NCI-H128 (cell line): ENCODE data around the gene CABP1.
"Not testable (repeated sequence)": the region's sequence is repeated elsewhere in the genome, so short reads cannot be mapped to it uniquely, and the experiment has no call there.

Source experiments
- DNase-seq: peaks from one replicate; lab custom pipeline; 2025; ENCODE audit not compliant: unreplicated experiment; lab: John Stamatoyannopoulos, UW

CABP1 gene

DNA sequence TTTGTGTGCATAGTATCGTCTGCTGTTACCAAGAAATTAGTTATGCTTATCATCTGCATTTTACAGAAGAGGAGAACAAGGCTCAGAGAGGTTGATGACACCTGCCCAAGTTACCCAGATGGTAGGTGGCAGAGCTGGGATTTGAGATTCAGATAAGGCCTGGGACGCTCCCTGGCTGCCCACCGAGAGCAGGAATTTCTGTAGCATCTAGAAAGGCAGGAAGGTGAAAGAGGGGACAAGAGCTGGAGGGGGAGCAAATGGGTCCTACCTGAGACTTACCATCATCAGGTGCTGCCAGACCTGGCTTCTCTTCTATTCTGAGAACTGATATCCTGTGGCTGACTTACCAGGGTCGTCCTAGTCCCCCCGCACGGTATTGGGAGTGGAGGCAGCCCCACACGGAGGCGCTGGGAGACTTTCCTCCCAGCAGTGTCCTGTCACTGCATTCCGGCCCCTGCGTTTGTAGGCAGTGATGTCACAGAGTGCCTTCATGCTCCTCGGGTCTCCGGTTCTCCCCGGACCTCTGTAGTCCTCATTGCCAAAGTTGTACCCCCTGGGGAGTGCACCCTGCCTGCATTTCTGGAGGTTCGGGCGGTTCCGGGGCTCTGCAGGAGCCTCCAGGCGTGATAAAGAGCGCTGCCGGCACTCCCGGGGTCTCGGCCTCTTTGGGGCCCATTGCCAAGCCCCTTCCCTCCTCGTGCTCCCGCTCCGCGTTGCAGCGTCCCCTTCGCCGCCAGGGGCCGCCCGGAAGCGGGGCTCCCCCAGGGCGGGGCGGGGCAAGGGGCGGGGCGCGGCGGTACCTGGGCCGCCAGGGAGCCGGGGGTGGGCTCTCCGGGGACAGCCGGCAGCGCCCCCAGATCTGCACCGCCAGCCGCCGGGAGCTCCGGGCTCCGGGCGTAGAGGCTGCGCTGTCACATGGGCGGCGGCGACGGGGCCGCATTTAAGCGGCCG lies at the start of gene CABP1:
Gene CABP1 (plus strand): TSS at position 856 of the 951 bp plus-strand sequence. CDS start 60 bp downstream, at position 916.
- peak; percentile 23 for DNase-seq

DNA sequence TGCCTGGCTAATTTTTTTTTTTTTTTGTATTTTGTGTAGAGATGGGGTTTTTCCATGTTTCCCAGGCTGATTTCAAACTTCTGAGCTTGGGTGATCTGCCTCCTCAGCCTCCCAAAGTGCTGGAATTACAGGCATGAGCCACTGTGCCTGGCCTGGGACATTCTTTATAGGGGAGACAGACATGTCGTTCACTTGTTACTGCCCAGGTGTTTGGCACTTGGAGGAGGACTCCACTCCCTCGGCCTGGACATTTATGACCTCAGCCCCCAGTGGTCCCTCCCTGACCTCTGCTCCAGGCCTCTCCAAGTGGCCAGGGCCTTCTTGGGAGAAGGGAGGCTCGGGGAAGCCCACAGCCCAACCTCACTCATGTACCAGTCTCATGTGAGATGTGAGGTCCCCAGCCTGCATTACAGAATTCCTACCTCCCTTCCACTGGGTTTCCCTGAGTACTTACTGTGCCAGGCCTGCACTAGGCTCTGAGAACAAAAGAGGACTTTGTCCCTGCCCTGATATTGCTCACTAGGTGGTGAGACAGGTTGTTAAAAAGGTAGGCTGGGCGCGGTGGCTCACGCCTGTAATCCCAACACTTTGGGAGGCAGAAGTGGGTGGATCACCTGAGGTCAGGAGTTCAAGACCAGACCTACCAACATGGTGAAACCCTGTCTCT lies 49.6 kb upstream of the CABP1 start:
- DNase-seq = no peak

DNA sequence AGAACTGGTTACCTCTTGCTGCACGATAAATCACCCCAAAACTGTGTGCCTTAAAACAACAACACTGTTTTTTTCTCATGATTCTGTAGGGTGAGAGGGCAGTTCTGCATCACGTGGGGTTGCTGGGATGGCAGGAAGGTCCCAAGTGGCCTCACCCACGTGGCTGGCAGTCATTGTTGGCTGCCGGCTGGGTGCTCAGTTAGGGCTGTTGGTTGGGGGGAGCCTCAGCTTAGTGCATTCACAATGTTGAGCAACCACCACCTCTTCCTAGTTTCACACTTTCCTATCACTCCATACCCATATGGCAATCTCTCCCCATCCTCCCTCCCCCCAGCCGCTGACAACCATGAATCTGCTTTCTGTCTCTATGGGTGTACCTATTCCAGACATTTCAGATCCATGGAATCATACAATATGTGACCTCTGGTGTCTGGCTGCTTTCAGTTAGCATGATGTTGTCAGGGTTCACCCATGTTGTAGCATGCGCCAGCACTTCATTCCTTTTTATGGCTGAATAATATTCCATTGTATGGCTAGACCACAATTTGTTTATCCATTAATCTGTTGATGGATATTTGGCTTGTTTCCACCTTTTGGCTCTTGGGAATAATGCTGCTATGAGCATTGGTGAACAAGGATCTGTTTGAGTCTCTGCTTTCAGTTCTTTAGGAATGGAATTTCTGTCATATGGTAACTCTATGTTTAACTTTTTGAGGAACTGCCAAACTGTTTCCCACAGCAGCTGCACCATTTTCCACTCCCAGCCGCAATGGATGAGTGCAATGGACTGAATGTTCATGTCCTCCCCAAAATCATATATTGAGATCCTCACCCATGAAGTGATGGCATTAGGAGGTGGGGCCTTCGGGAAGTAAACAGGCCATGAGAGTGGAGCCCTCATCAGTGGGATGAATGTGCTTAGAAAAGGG lies 48.0 kb upstream of the CABP1 start:
- DNase-seq = no peak

DNA sequence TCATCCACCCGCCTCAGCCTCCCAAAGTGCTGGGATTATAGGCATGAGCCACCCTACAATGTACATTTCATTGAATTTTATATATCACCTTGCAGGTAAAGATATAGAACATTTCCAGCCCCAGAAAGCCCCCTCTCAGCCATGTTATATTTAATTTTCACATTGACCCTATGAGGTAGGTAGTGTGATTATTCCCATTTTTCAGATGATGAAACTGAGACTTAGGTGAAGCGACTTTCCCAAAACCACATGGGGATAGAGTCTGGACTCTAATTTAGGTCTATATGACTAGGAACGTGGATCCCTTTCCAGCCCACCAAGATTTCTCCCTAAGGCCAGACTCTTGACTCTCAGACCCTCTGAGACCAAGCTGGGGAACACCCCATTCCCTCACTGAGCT lies 43.5 kb upstream of the CABP1 start:
- no peak for DNase-seq

DNA sequence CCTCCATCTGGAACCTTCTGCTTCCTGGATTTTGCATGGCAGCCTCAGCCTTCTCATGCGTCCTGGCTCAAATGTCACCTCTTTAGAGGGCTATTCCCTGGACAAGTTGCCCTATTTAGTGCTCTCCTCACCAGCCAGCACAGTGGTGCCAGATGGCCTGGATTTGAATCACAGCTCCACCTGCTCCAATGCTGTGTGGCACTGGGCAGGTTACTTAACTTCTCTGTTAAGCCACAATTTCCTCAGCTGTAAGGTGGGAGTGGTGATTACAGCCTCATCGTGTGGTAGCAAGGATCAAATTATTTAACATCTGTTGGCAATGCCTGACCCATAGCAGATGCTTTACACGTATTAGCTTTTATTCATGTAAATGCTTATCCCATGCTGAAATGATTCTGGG lies 42.6 kb upstream of the CABP1 start:
- no peak for DNase-seq

DNA sequence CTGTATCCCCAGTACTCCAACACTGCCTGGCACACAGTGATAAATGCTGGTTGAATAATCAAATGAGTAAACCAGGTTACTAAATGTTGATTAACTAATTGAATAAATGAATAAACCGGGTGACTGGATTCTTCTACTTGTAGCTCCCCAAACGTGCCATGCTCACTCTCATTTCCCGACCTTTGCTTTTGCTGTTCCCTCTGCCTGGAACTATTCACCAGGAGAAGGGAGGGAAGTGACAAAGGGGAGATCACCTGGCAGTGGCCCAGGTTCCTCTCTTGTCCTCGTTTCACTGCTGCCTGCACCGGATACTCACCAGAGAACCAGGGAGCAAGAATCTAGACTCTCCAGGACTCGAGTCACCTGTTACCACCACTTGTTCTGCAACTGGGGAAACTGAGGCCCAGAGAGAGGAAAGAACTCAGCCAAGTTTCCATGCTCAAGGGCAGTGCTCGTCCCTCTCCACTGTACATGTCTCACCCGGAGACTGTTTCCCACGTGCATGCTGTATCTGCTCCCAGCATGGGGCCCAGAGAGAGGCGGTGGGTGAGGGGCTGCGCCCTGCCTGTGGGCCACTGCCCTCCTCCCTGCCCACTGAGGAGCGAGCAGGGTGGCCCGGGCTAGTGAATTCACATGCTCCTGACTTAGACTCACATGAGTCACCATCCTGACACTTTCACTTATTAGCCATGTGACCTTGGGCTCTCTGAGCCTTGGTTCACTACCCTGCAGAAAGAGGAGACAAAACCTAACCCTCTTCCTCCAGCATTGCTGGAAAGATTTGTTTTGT lies 41.6 kb upstream of the CABP1 start:
- DNase-seq = no peak

DNA sequence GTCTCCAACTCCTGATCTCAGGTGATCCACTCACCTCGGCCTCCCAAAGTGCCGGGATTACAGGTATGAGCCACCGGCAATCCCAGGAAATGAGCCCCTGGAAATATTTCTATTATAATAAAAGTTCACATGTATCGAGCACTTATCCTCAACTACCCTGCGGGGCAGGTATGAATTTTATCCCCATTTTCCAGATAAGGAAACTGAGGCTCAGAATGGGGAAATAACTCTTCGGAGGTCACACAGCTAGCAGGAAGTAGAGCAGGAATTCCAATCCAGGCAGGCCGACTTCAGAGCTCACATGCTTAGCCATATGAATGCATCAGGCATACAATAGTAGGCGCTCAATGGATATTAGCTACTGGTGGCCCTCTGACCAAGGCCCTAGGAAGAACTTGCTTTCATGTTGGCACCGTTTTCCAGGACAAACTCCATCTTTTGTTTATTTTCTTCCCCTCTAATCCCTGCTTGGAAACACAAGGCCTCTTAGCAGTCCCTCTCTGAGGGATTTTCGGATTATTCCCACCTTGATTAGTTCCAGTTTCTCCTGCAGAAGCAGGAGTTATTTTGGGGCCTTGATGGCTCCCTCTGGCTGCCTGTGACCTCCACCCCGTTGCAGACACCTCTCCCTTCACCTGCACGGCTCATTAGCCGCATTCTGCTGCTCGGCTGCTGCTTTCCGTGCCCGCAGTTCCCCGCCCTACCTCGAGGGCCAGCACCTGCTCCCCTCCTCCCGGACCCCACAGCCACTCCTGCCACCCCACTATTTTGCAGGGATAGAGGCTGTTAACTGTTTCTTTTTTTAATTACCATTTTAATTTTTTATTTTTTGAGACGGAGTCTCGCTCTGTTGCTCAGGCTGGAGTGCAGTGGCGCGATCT lies 40.5 kb upstream of the CABP1 start:
- DNase-seq = no peak

DNA sequence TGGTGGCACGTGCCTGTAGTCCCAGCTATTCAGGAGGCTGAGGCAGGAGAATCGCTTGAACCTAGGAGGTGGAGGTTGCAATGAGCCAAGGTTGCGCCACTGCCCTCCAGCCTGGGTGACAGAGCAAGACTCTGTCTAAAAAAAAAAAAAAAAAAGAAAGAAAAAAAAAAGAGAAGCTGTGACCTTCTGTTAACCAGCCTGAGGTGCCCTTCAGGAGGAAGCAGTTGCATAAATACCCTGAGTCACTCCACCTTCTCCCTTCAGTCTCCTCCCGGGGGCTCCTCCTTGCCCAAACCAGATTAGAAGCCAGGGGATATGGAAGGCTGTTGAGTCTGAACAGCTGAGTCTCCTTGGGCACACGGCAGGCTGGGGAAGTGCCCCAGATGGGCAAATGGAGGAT lies 38.0 kb upstream of the CABP1 start:
- not testable (repeated sequence) for DNase-seq

DNA sequence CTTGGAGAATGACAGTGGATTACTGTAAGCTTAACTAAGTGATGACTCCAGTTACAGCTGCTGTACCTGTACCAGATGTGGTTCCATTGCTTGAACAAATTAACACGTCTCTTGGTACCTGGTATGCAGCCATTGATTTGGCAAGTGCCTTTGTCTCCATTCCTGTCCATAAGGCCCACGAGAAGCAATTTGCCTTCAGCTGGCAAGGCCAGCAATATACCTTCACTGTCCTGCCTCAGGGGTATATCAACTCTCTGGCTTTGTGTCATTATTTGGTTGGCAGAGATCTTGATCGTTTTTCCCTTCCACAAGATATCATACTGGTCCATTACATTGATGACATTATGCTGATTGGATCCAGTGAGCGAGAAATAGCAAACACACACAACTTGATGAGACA lies 29.9 kb upstream of the CABP1 start:
- no peak for DNase-seq

DNA sequence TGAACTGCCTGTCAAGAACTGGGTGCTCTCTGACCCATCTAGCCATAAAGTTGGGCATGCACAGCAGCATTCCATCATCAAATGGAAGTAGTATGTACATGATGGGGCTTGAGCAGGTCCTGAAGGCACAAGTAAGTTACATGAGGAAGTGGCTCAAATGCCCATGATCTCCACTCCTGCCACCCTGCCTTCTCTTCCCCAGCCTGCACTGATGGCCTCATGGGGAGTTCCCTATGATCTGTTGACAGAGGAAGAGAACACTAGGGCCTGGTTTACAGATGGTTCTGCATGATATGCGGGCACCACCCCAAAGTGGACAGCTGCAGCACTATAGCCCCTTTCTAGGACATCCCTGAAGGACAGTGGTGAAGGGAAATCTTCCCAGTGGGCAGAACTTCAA lies 28.9 kb upstream of the CABP1 start:
- DNase-seq = not testable (repeated sequence)

DNA sequence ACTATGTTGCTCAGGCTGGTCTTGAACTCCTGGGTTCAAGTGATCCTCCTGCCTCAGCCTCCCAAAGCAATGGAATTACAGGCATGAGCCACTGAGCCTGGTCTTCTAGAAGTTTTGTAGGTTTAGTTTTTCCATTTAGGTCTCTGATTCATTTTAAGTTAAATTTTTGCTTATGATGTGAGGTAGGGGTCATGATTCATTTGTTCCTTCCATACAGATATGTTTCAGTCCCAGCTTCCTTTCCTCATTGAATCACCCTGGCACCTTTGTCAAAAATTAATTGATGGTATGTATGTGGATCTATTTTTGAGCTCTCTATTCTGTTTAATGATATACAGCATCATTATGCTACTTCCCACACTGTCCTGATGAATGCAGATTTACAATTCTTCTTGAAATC lies 25.6 kb upstream of the CABP1 start:
- no peak for DNase-seq

DNA sequence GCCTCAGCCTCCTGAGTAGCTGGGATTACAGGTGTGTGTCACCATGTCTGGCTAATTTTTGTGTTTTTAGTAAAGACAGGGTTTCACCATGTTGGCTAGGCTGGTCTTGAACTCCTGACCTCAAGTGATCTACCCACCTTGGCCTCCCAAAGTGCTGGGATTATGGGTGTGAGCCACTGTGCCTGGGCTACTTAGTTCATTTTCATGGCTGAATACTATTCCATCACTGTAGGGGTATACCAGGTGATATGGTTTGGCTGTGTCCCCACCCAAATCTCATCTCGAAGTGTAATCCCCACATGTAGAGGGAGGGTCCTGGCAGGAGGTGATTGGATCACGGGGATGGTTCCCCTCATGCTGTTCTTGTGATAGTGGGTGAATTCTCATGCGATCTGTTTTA lies 23.2 kb upstream of the CABP1 start:
- not testable (repeated sequence) for DNase-seq

DNA sequence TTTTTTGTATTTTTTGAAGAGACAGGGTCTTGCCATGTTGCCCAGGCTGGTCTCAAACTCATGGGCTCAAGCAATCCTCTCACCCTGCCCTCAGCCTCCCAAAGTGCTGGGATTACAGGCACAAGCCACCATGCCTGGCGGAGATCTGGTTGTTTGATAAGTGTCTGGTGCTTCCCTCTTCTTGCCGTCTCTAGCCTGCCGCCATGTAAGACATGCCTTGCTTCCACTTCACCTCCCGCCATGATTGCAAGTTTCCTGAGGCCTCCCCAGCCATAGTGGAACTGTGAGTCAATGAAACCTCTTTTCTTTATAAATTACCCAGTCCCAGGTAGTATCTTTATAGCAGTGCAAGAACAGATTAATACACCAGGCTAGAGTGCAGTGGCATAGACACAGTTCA lies 22.7 kb upstream of the CABP1 start:
- DNase-seq = not testable (repeated sequence)

DNA sequence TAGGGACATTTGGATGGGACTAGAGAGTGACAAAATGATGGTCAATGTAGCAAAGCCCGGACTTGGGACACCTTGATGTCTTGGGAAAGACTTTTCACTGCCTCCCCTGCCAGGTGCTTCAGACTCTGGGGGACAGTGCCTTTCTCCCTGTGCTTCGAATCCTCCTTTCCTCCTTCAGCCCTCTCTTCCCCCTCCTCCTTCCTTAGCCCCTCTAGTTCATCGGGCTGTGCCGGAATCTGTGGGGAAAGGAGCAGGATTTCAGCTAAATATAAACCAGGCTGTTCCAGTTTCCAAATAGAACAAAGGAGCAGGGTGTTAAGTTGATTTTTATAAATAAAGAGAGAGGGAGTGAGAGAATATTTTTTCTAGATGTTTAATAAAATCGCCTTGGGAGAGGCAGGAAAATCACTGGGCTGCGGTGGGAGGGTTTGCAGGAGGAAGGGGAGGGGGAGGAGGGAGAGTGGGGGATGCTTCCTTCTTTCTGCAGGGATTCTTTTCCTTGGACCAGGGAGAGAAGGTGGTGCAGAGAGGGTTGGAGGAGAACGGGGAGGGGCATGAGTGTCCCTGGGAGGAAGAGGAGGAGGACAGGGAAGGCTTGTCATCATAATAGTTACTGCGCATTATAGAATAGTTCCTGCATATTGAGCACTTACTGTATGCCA lies 21.3 kb upstream of the CABP1 start:
- DNase-seq = no peak

DNA sequence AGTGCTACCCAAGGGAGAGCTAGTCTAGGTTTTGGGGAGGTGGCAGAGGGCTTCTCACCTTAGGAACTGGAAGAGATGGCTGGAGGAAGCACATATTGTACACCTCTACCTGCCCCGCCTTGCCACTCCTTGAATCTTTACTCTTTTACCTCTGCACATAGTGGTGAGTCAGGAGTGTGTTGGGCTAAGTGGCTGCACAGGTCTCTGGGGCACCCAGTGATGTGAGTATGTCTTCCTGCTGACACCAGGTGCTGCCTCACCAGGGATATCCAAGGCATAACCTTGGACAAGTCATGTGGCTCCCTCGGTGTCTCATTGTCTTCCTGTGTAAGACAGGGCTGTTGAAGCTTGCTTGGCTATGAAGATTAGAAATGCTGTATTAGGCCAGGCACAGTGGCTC lies 19.8 kb upstream of the CABP1 start:
- DNase-seq = no peak

DNA sequence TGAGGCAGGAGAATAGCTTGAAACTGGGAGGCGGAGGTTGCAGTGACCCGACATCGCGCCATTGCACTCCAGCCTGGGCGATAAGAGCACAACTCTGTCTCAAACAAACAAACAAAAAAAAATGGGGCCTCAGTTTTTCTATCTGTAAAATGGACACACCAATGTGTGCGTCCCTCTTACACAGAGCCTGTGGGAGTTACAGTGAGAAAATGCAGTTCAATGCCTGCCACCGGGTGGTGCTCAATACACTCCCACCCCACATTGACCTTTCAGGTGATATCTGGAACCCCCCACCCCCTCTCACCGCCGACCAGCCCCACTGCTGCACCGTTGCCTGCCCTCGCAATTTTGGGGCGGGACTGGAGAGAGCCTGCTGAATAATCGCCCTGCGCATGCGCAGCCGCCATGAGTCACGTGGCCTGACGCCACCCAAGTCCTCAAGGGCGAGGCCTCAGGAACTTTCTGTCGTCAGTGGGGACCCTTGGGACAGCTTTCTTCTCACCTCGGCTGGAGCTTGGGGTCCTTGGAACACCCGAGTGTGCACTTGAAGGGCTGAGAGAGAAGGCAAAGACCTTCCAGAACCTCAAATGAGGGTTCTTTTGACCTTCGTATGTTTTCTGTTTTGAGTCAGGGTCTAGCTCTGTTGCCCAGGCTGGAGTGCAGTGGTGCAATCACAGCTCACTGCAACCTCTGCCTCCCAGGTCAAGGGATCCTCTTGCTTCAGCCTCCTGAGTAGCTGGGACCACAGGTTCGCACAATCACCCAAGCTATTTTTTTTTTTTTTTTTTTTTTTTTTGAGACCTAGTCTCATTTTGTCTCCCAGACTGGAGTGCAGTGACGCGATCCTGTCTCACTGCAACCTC lies 14.6 kb upstream of the CABP1 start:
- DNase-seq = no peak

DNA sequence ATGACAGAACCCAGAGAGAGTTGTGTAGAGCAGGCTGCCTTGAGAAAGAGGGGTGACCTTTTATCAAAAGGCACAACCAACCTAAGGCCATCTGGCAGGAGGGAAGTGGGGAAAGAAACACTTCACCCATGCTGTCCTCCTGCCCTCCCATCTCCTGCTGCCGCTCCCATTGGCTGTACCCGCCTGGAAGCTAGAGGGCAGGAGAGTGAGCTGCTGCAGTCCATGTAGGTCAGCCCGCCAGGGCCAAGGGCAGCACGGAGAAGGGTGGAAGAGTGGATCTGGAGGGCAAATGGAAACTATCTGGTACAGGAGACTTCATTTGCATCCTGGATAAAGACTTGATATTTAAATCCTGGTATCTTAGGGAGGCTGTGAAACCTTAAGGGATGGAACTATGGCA lies 11.5 kb upstream of the CABP1 start:
- no peak for DNase-seq
